ENCODE results near the gene SPCS1.

Gene SPCS1

DNA sequence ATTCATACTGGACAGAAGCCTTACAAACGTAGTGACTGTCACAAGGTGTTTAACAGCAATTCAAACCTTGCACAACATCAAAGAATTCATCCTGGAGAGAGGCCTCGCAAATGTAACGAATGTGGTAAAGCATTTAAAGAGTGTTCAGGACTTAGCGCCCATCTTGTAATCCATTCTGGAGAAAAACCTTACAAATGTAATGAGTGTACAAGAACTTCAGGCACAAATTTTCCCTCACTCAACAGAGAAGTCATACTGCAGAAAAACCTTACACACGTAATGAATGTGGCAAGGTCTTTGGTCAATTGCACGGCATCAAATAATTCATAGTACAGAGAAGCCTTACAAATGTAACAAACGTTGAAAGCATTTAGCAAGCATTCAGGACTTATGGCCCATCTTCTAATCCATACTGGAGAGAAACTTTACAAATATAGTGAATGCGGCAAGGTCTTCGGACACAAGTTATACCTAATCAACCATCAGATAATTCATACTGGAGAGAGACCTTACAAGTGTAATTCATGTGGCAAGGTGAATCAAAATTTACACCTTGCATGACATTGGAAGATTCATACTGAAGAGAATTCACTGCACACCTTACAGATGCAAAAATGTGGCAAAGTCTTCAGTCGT lies 27.5 kb downstream of the SPCS1 start:
- DNase-seq = no peak

DNA sequence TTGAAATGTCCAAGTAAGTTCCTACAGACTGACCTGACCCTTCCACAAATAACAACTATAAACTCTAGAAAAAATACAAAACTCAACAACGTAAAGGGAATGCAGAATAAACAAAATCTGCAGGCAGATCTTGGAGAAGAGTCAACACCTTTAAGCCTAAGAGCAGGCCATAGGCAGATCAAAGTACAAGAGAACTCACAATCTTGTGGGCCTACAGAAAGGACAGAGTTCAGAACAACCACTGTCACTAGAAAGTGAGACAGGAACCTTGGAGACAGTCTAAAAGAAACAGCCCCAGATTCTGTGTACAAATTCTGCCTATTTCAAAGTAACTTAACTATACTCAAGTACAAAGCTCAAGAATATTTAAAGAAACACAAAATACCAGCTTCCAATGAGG lies 33.8 kb downstream of the SPCS1 start:
- no peak for DNase-seq

GRCh38 chr3:52742418-52743041 lies 36.6 kb downstream of the SPCS1 start:
- no peak for DNase-seq

DNA sequence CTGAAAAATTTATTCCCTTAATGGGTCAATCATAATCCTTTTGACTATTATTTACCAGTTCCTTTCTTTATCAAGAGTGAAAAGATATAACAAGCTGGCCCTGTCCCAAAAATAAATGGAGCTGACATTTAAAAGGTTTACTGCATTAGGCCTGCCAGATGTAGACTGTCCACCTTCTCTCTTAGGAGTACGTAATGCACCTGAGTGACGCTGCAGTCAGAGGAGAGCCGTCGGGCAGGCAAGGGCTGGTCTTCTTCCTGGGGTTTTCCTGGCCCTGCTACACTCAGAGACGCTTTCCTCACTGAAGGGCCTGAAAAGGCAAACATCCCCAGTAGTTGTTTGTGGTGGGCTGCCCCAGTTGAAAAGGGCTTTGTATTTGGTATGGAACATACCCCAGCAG lies 37.2 kb downstream of the SPCS1 start:
- DNase-seq = no peak

- no peak for DNase-seq
Measured at GRCh38 chr3:52743721-52744120, 37.8 kb downstream of the SPCS1 start.

GRCh38 chr3:52752045-52752660 lies 46.2 kb downstream of the SPCS1 start:
- DNase-seq = no peak

- no peak for DNase-seq
Measured at GRCh38 chr3:52754373-52754772, 48.5 kb downstream of the SPCS1 start.

- no peak for DNase-seq
Measured at GRCh38 chr3:52756141-52756540, 50.2 kb downstream of the SPCS1 start.

Data from cerebellar nuclear complex (tissue), 1 donor.